Stimulated activated CD4-positive, alpha-beta T cell treated with anti-CD3 and anti-CD28 coated beads, Interleukin-1b, Interleukin-23, amount 100 ng/mL, for 4 hours (primary cell): ENCODE measurements around the gene TMEM196.
"Not testable (repeated sequence)": the region's sequence is repeated elsewhere in the genome, so short reads cannot be mapped to it uniquely, and the experiment has no call there.

Experiments
- DNase-seq, 2 donors: peaks; one replicate each; pipeline ENCODE4 v3.0.0-alpha.2; 2020; ENCODE audit warnings: low read depth in 2 of 2

Gene TMEM196

GRCh38 chr7:19707240-19707639 is 66.2 kb downstream of the TMEM196 start:
- DNase-seq: no peak

- DNase-seq: no peak
Measured at GRCh38 chr7:19705663-19706062, 67.8 kb downstream of the TMEM196 start.

- no peak for DNase-seq
Measured at GRCh38 chr7:19701471-19701870, 71.9 kb downstream of the TMEM196 start.

GRCh38 chr7:19700936-19701335 is 72.5 kb downstream of the TMEM196 start:
- no peak for DNase-seq

GRCh38 chr7:19698331-19698730 is 75.1 kb downstream of the TMEM196 start:
- DNase-seq: no peak

- DNase-seq: no peak
Measured at GRCh38 chr7:19696926-19697325, 76.5 kb downstream of the TMEM196 start.

- no peak for DNase-seq
Measured at GRCh38 chr7:19692111-19692828, 81.1 kb downstream of the TMEM196 start.

- DNase-seq: no peak
Measured at GRCh38 chr7:19690736-19691135, 82.7 kb downstream of the TMEM196 start.

- not testable (repeated sequence) for DNase-seq
Measured at GRCh38 chr7:19689130-19689529, 84.3 kb downstream of the TMEM196 start.

GRCh38 chr7:19681596-19681995 is 91.8 kb downstream of the TMEM196 start:
- no peak for DNase-seq

GRCh38 chr7:19677180-19677579 is 96.2 kb downstream of the TMEM196 start:
- no peak for DNase-seq

GRCh38 chr7:19675816-19676215 is 97.6 kb downstream of the TMEM196 start:
- DNase-seq: no peak

GRCh38 chr7:19674266-19674960 is 99.0 kb downstream of the TMEM196 start:
- DNase-seq: no peak

GRCh38 chr7:19670806-19671205 is 102.6 kb downstream of the TMEM196 start:
- DNase-seq: no peak
